K562 (cell line): ENCODE results near the gene COL8A2. TPM values are rescaled to one million over a fixed set of nuclear protein-coding genes. Genes with fewer than 3 reads are reported as not detected.

Experiments used
- BHLHE40 ChIP-seq: IDR thresholded peaks from 2 replicates; pipeline ENCODE4 v1.6.1; 2011; ENCODE audit warnings: low read length, improper control_type of control experiment
- CBX2 ChIP-seq: fragments of 200-600 bp; sonication (generic); IDR thresholded peaks from one replicate; pipeline ENCODE4 v1.6.1; 2012; ENCODE audit warnings: mild to moderate bottlenecking, low read length, inconsistent platforms; ENCODE audit not compliant: insufficient read depth, poor library complexity, severe bottlenecking
- FOXP1 ChIP-seq: sonication (generic); formaldehyde crosslinking; IDR thresholded peaks from 2 replicates; pipeline ENCODE4 v1.8.0; 2022; ENCODE audit warnings: mild to moderate bottlenecking, missing genetic modification reagents
- HDGF ChIP-seq: fragments of 450-650 bp; IDR thresholded peaks from 2 replicates; pipeline ENCODE4 v1.6.1; 2016
- ID3 ChIP-seq, 2 experiments: fragments of 250-450 bp in 1 of 2; fragments of 450-650 bp in 1 of 2; sonication (Bioruptor Pico) in 1 of 2; IDR thresholded peaks; 2 replicates each; pipeline versions ENCODE4 v1.6.1 to v1.8.0; 2016 to 2021; ENCODE audit warnings: mild to moderate bottlenecking in 2 of 2, moderate library complexity in 2 of 2, missing compliant biosample characterization in 1 of 2, missing genetic modification characterization in 1 of 2
- KLF6 ChIP-seq: fragments of 250-450 bp; sonication (Bioruptor Pico); IDR thresholded peaks from 2 replicates; pipeline ENCODE4 v1.4.0; 2020; ENCODE audit warnings: mild to moderate bottlenecking, moderate library complexity, borderline replicate concordance
- LARP7 ChIP-seq: fragments of 450-650 bp; IDR thresholded peaks from 2 replicates; pipeline ENCODE4 v1.6.1; 2016
- NR2C1 ChIP-seq, 2 experiments: fragments of 450-650 bp; IDR thresholded peaks; 2 replicates each; pipeline ENCODE4 v1.6.1; 2017; ENCODE audit warnings: mild to moderate bottlenecking in 2 of 2, antibody characterized with exemption in 1 of 2, inconsistent platforms in 1 of 2, missing compliant biosample characterization in 1 of 2, missing genetic modification characterization in 1 of 2
- PKNOX1 ChIP-seq: fragments of 450-650 bp; IDR thresholded peaks from 2 replicates; pipeline ENCODE4 v1.6.1; 2016
- RCOR1 ChIP-seq, 2 experiments: IDR thresholded peaks; 2 replicates each; pipeline ENCODE4 v1.6.1; 2012; ENCODE audit warnings: low read depth in 2 of 2, low read length in 2 of 2, borderline replicate concordance in 1 of 2, improper control_type of control experiment in 1 of 2
- RREB1 ChIP-seq: fragments of 250-450 bp; sonication (Bioruptor Pico); IDR thresholded peaks from 2 replicates; pipeline ENCODE4 v1.4.0; 2020
- TAL1 ChIP-seq: fragments of 450-650 bp; IDR thresholded peaks from 2 replicates; pipeline ENCODE4 v1.6.1; 2016; ENCODE audit warnings: mild to moderate bottlenecking
- TFAP4 ChIP-seq: sonication (generic); formaldehyde crosslinking; IDR thresholded peaks from 2 replicates; pipeline ENCODE4 v1.8.0; 2022; ENCODE audit warnings: missing genetic modification reagents, mild to moderate bottlenecking, moderate library complexity, borderline replicate concordance
- TOE1 ChIP-seq, 2 experiments: fragments of 450-650 bp in 1 of 2; sonication (generic) in 1 of 2; formaldehyde crosslinking in 1 of 2; IDR thresholded peaks; 2 replicates each; pipeline versions ENCODE4 v1.7.1 to v1.8.0; 2016 to 2022; ENCODE audit warnings: borderline replicate concordance in 2 of 2, mild to moderate bottlenecking in 2 of 2, antibody characterized with exemption in 1 of 2, inconsistent platforms in 1 of 2, low read depth in 1 of 2, missing genetic modification reagents in 1 of 2, moderate library complexity in 1 of 2
- TRIM24 ChIP-seq, 2 experiments: fragments of 450-650 bp; IDR thresholded peaks; 2 replicates each; pipeline ENCODE4 v1.6.1; 2016
- ZNF263 ChIP-seq: sonication (generic); formaldehyde crosslinking; IDR thresholded peaks from 2 replicates; pipeline ENCODE4 v1.8.0; 2022; ENCODE audit warnings: mild to moderate bottlenecking, missing genetic modification reagents, borderline replicate concordance
- ZNF778 ChIP-seq: fragments of 450-650 bp; formaldehyde crosslinking; IDR thresholded peaks from 2 replicates; pipeline ENCODE4 v1.4.0; 2020; ENCODE audit warnings: mild to moderate bottlenecking, moderate library complexity
- ZNF79 ChIP-seq: fragments of 250-450 bp; sonication (Bioruptor Pico); IDR thresholded peaks from 2 replicates; pipeline ENCODE4 v1.4.0; 2020; ENCODE audit warnings: low read depth, mild to moderate bottlenecking, moderate library complexity
- polyA plus RNA-seq, 8 experiments: library from polyadenylated mRNA; depleted of rRNA in 4 of 8; stranded (reverse) in 5 of 8; unstranded in 3 of 8; fragments of >200 nt; fragmentation: Nextera tagmentation in 2 of 8; fragmentation: Illumina TruSeq in 1 of 8; extraction: Ambion mirVana in 2 of 8; extraction: Trizol in 1 of 8; gene quantifications; 2 replicates each; pipeline versions ENCODE4 v1.2.1 to v1.2.3, GENCODE V29; 2011 to 2014; ENCODE audit warnings: inconsistent platforms in 1 of 8, missing spikeins in 1 of 8
- total RNA-seq, 7 experiments: library from RNA; depleted of rRNA in 6 of 7; stranded (reverse); fragments of >200 nt in 6 of 7; fragmentation: Illumina TruSeq in 2 of 7; extraction: Trizol in 2 of 7; gene quantifications; 2 replicates each; pipeline versions ENCODE4 v1.2.1 to v1.2.3, GENCODE V29; 2011 to 2021; ENCODE audit warnings: low replicate concordance in 1 of 7

The COL8A2 gene
- total and polyA plus RNA-seq, 9 of the 15 experiments (the other 6 are each of a cell fraction or from before 2014, with no cell fraction given): 0.03 to 0.14 (median 0.04) TPM; not detected in 5

- TF ChIP-seq LARP7: 0 out of 2 replicates have a peak, but pooled peaks have one; percentile 78
- no peak for TF ChIP-seq ZNF79
- no peak; the same call in 1 of the 2 replicates for TF ChIP-seq NR2C1 (IDR thresholded peaks at IDR 0.05)
- TF ChIP-seq NR2C1 (tag; IDR thresholded peaks at IDR 0.05): peak; percentile 13
- peak; percentile 54; the same call in 1 of the 2 replicates for TF ChIP-seq TFAP4 (CRISPR knock-in tag)
- TF ChIP-seq ZNF778 (CRISPR knock-in tag): no peak
- peak; percentile 57; the same call in 1 of the 2 replicates for TF ChIP-seq FOXP1
- TF ChIP-seq KLF6 (CRISPR knock-in tag): no peak
- no peak for TF ChIP-seq ID3 (CRISPR knock-in tag; IDR thresholded peaks at IDR 0.05)
- no peak for TF ChIP-seq ID3 (tag; IDR thresholded peaks at IDR 0.05)
- TF ChIP-seq RCOR1 (IDR thresholded peaks at IDR 0.05; ENCODE audit: borderline replicate concordance in 1 of 2, low read depth in 2 of 2, low read length in 2 of 2): peak in 1 of 2 experiments; percentile 44; a peak in 3 of 4 replicates
- TF ChIP-seq BHLHE40: peak; percentile 34
- TF ChIP-seq TOE1 (IDR thresholded peaks at IDR 0.05; ENCODE audit: borderline replicate concordance): peak; percentile 69; the same call in 1 of the 2 replicates
- no peak for TF ChIP-seq TOE1 (CRISPR knock-in tag; IDR thresholded peaks at IDR 0.05; ENCODE audit: borderline replicate concordance, low read depth)
- TF ChIP-seq RREB1 (CRISPR knock-in tag): no peak
- peak; percentile 64 for TF ChIP-seq PKNOX1
- TF ChIP-seq ZNF263: peak; percentile 68; the same call in 1 of the 2 replicates
- peak; percentile 91; the same call in 1 of the 2 replicates for TF ChIP-seq HDGF
- no peak for TF ChIP-seq CBX2
- peak; percentile 20; the same call in 1 of the 2 replicates for TF ChIP-seq TAL1
- TF ChIP-seq TRIM24 (IDR thresholded peaks at IDR 0.05): peak in 1 of 2 experiments; percentile 37; a peak in 1 of 4 replicates
Observed at GRCh38 chr1:36099681-36100341, 25.2 kb downstream of the COL8A2 start (continued).
